SK-N-SH (cell line): Measurements from ENCODE around the gene ZBTB4. TPM values are rescaled to one million over a fixed set of nuclear protein-coding genes. Genes with fewer than 3 reads are reported as not detected.

Experiments used
- CTCF ChIA-PET: fragments of 300-600, 350-600 bp; formaldehyde crosslinking; extraction: SDS; loops from one replicate; lab custom pipeline; 2021; lab: Yijun Ruan, JAX
- POLR2A ChIA-PET: fragments of 350-600 bp; sonication (Branson Sonifier 250); formaldehyde crosslinking; extraction: SDS; loops from one replicate; lab custom pipeline; 2020; ENCODE audit warnings: antibody characterized with exemption, inconsistent platforms; lab: Yijun Ruan, JAX
- DNase-seq: peaks from one replicate; pipeline ENCODE4 v3.0.0; 2012
- H2AFZ ChIP-seq: fragments of 200-600 bp; sonication (generic); 2 replicates; pipeline ENCODE4 v1.8.1; 2016; ENCODE audit warnings: antibody characterized with exemption, mild to moderate bottlenecking, low read depth
- H3F3A ChIP-seq: fragments of 200-600 bp; sonication (generic); replicated peaks from 2 replicates; pipeline ENCODE3; 2016; ENCODE audit warnings: antibody characterized with exemption, mild to moderate bottlenecking; ENCODE audit not compliant: insufficient read depth
- H3K27ac ChIP-seq, 2 experiments: fragments of 200-500 bp in 1 of 2; fragments of 200-600 bp in 1 of 2; sonication (Bioruptor generic) in 1 of 2; sonication (generic), shearing (Covaris generic) in 1 of 2; 2 replicates each; pipeline versions ENCODE4 v1.5.1 to v1.6.1; 2014 to 2016; ENCODE audit warnings: low read depth in 2 of 2, inconsistent platforms in 1 of 2, low read length in 1 of 2, mild to moderate bottlenecking in 1 of 2, mixed read lengths in 1 of 2
- H3K27me3 ChIP-seq: fragments of 200-600 bp; sonication (generic), shearing (Covaris generic); 2 replicates; pipeline ENCODE4 v1.6.1; 2016; ENCODE audit warnings: mixed run types; ENCODE audit not compliant: insufficient read depth
- H3K36me3 ChIP-seq, 2 experiments: fragments of 200-500 bp in 1 of 2; fragments of 200-600 bp in 1 of 2; sonication (Bioruptor generic) in 1 of 2; sonication (generic) in 1 of 2; replicated peaks in 1 of 2; 2 replicates each; pipeline versions ENCODE3 to v1.5.1; 2014 to 2016; ENCODE audit warnings: low read length in 1 of 2, mild to moderate bottlenecking in 1 of 2; ENCODE audit not compliant: insufficient read depth in 2 of 2, control insufficient read depth in 1 of 2
- H3K4me1 ChIP-seq, 2 experiments: fragments of 200-500 bp in 1 of 2; fragments of 200-600 bp in 1 of 2; sonication (Bioruptor generic) in 1 of 2; sonication (generic), shearing (Covaris generic) in 1 of 2; 2 replicates each; pipeline versions ENCODE4 v1.5.1 to v1.6.1; 2014 to 2016; ENCODE audit warnings: low read depth in 1 of 2, low read length in 1 of 2, mixed run types in 1 of 2; ENCODE audit not compliant: insufficient read depth in 2 of 2, control insufficient read depth in 1 of 2
- H3K4me2 ChIP-seq: fragments of 200-600 bp; sonication (generic), shearing (Covaris generic); 2 replicates; pipeline ENCODE4 v1.6.1; 2017; ENCODE audit warnings: mixed run types
- H3K4me3 ChIP-seq, 2 experiments: fragments of 200-500 bp in 1 of 2; fragments of 200-600 bp in 1 of 2; sonication (Bioruptor generic) in 1 of 2; sonication (generic), shearing (Covaris generic) in 1 of 2; 2 replicates each; pipeline versions ENCODE4 v1.5.1 to v1.8.1; 2014 to 2016; ENCODE audit warnings: low read depth in 2 of 2, inconsistent platforms in 1 of 2, low read length in 1 of 2, mild to moderate bottlenecking in 1 of 2, mixed read lengths in 1 of 2, moderate library complexity in 1 of 2
- H3K79me2 ChIP-seq: fragments of 200-600 bp; sonication (generic); 2 replicates; pipeline ENCODE4 v1.8.1; 2017; ENCODE audit warnings: mild to moderate bottlenecking; ENCODE audit not compliant: insufficient read depth
- H3K9ac ChIP-seq: fragments of 200-600 bp; sonication (generic); 2 replicates; pipeline ENCODE4 v1.6.1; 2017; ENCODE audit warnings: mixed run types
- H3K9me2 ChIP-seq: fragments of 200-600 bp; sonication (generic); 2 replicates; pipeline ENCODE4 v1.6.1; 2017; ENCODE audit warnings: mixed run types
- H3K9me3 ChIP-seq: fragments of 200-600 bp; sonication (generic); 2 replicates; pipeline ENCODE4 v1.6.1; 2017; ENCODE audit warnings: mixed run types, mild to moderate bottlenecking, moderate library complexity
- H4K20me1 ChIP-seq: fragments of 200-600 bp; sonication (generic); 2 replicates; pipeline ENCODE4 v1.6.1; 2017; ENCODE audit warnings: mild to moderate bottlenecking, mixed run types; ENCODE audit not compliant: insufficient read depth
- CTCF ChIP-seq: fragments of 200-600 bp; sonication (generic); IDR thresholded peaks from 2 replicates; pipeline ENCODE4 v1.6.1; 2017; ENCODE audit warnings: antibody characterized with exemption, mild to moderate bottlenecking, moderate library complexity
- ELF1 ChIP-seq: IDR thresholded peaks from 2 replicates; pipeline ENCODE4 v1.4.0; 2012
- FOSL2 ChIP-seq: IDR thresholded peaks from 2 replicates; pipeline ENCODE4 v1.4.0; 2012; ENCODE audit warnings: low read depth, mild to moderate bottlenecking, moderate library complexity, borderline replicate concordance
- FOXJ3 ChIP-seq: sonication (generic); formaldehyde crosslinking; IDR thresholded peaks from 2 replicates; pipeline ENCODE4 v1.5.1; 2020; ENCODE audit warnings: mild to moderate bottlenecking, missing genetic modification reagents
- FOXM1 ChIP-seq: IDR thresholded peaks from 2 replicates; pipeline ENCODE4 v1.4.0; 2012; ENCODE audit warnings: low read depth, mild to moderate bottlenecking
- GABPA ChIP-seq: IDR thresholded peaks from 2 replicates; pipeline ENCODE4 v1.4.0; 2012; ENCODE audit warnings: low read depth, mild to moderate bottlenecking
- IRF3 ChIP-seq: fragments of 150-350 bp; IDR thresholded peaks from 2 replicates; pipeline ENCODE4 v1.6.1; 2016; ENCODE audit warnings: mild to moderate bottlenecking, low read depth, low read length
- JUND ChIP-seq: IDR thresholded peaks from 2 replicates; pipeline ENCODE4 v1.4.0; 2012
- MEF2A ChIP-seq: IDR thresholded peaks from 2 replicates; pipeline ENCODE4 v1.4.0; 2012; ENCODE audit warnings: low read depth, borderline replicate concordance
- MXI1 ChIP-seq: IDR thresholded peaks from 2 replicates; pipeline ENCODE4 v1.6.1; 2012; ENCODE audit warnings: mild to moderate bottlenecking, low read depth, low read length, improper control_type of control experiment
- POLR2AphosphoS5 ChIP-seq: IDR thresholded peaks from 2 replicates; pipeline ENCODE4 v1.6.1; 2012; ENCODE audit warnings: low read depth, low read length
- RFX5 ChIP-seq: IDR thresholded peaks from 2 replicates; pipeline ENCODE4 v1.6.1; 2012; ENCODE audit warnings: mild to moderate bottlenecking, improper control_type of control experiment, low read length
- RXRA ChIP-seq: IDR thresholded peaks from 2 replicates; pipeline ENCODE4 v1.4.0; 2012; ENCODE audit warnings: low read depth, mild to moderate bottlenecking, borderline replicate concordance
- SIN3A ChIP-seq: IDR thresholded peaks from 2 replicates; pipeline ENCODE4 v1.6.1; 2012; ENCODE audit warnings: low read depth, mild to moderate bottlenecking, low read length, moderate library complexity, borderline replicate concordance
- SMC3 ChIP-seq: IDR thresholded peaks from 2 replicates; pipeline ENCODE4 v1.6.1; 2012; ENCODE audit warnings: low read depth, low read length, improper control_type of control experiment
- TAF1 ChIP-seq: IDR thresholded peaks from 2 replicates; pipeline ENCODE4 v1.6.1; 2012; ENCODE audit warnings: low read depth, mild to moderate bottlenecking, low read length, moderate library complexity, borderline replicate concordance
- TCF12 ChIP-seq: IDR thresholded peaks from 2 replicates; pipeline ENCODE4 v1.4.0; 2012
- TEAD4 ChIP-seq: IDR thresholded peaks from 2 replicates; pipeline ENCODE4 v1.4.0; 2012; ENCODE audit warnings: mild to moderate bottlenecking, borderline replicate concordance; ENCODE audit not compliant: insufficient read depth
- YY1 ChIP-seq: IDR thresholded peaks from 2 replicates; pipeline ENCODE4 v1.4.0; 2012; ENCODE audit warnings: low read depth, mild to moderate bottlenecking
- ZBTB33 ChIP-seq: IDR thresholded peaks from 2 replicates; pipeline ENCODE4 v1.4.0; 2012; ENCODE audit warnings: low read depth, borderline replicate concordance
- WGBS: methylation state at CpG from one replicate; pipeline ENCODE4 v1.1.6; 2017; ENCODE audit warnings: low lambda C conversion rate; 5-methylcytosine and 5-hydroxymethylcytosine counted together
- polyA plus RNA-seq, 3 experiments: library from polyadenylated mRNA; depleted of rRNA; stranded (reverse); fragments of >200 nt; gene quantifications; 2 replicates each; pipeline ENCODE4 v1.2.3, GENCODE V29; 2012
- TF ChIP-seq, protein P1 (sequence below): IDR thresholded peaks from 2 replicates; pipeline ENCODE4; 2012
- TF ChIP-seq, protein P2 (sequence below): IDR thresholded peaks from 2 replicates; pipeline ENCODE4 v1.6.1; 2012; ENCODE audit warnings: mild to moderate bottlenecking, low read depth, low read length, moderate library complexity
- TF ChIP-seq, protein P3 (sequence below): IDR thresholded peaks from 2 replicates; pipeline ENCODE4 v1.4.0; 2012; ENCODE audit warnings: low read depth

Gene ZBTB4
- polyA plus RNA-seq, 1 of the 3 experiments (the other 2 are of a cell fraction): 12.8 TPM

DNA sequence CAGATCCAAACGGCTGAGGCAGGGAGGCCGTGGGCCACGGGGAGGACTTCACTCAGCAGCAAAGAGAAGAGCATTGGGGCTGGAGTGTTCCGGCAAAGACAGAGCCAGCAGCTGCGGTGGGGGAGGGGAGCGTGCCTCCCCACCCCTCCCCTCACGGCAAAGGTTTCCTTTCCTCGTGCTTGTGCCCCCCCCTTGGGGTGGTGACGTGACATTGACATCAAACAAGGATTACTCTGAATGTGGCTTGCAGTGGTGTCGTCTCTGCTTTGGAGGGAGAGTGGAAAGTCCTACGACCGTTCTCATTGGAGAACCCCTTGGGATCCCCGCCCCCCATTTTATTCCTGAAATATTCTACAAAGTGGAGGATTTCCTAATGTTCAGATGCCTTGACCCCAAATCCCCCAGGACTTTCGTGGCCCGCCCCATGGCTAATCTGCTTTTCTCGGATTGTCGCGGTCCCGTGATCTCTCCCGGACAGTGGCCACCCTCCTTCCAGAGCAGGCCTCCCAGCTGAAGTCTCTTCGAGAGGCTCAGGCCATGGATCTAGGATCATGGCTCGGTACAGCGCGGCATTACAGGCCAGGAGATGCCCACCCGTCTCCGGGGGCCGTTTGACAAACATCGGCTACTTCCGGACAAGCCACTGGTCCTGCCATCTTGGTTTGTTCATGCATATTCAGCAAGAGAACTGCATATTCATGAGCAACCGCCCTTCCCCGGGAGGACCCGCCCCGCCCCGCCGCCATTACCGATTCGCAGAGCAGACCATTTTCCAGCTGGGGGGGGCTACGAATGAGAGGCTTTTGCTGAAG, 4.0 kb upstream of the ZBTB4 start:
- Histone ChIP-seq H3K4me3 (peak overlapping the region; percentile 85 to 100), H3K36me3 (peaks cover 0 to 3% of the 10 kb centered on the region in 2 experiments), H3K4me1 (peaks cover 24 to 35% of the 10 kb centered on the region in 2 experiments), H3K79me2 (peaks cover 80% of the 10 kb centered on the region), H3K9ac (peak overlapping the region; percentile 100), H2AFZ (peak overlapping the region; percentile 92), H3K27ac (peak overlapping the region; percentile 99), H3K9me3 (no peaks in the 10 kb centered on the region), H3K9me2 (no peaks in the 10 kb centered on the region), H3K4me2 (peak overlapping the region; percentile 95), H3K27me3 (no peaks in the 10 kb centered on the region), H3F3A (peaks cover 11% of the 10 kb centered on the region), H4K20me1 (peaks cover 40% of the 10 kb centered on the region)
- ChIA-PET POLR2A (interaction anchor here (0.6 to 2.3 kb wide), 10 partner anchors 7 to 228 kb away, joined by 3 to 19 read pairs (median 4); partner anchors contain the start of genes FGF11, TP53 and WRAP53), CTCF (interaction anchor here (0.8 to 4.4 kb wide), 4 partner anchors 46 to 306 kb away, joined by 3 to 22 read pairs (median 6); partner anchors contain the start of gene TMEM95)
- DNase-seq: peak; percentile 88
- 3% methylated on average over 30 of the region's 38 CpGs for WGBS
- TF ChIP-seq MEF2A (no peak), JUND (no peak), POLR2AphosphoS5 (peak; percentile 38; the same call in 1 of the 2 replicates), FOSL2 (no peak), CTCF (no peak), MXI1 (peak; percentile 65; the same call in 1 of the 2 replicates), GABPA (no peak), TCF12 (no peak), SIN3A (no peak), TAF1 (peak; percentile 81; the same call in 1 of the 2 replicates), IRF3 (no peak), FOXM1 (no peak), ZBTB33 (no peak), YY1 (peak; percentile 85), RFX5 (no peak), TEAD4 (no peak), FOXJ3 (no peak), SMC3 (no peak), RXRA (no peak), ELF1 (peak; percentile 70)
- TF ChIP-seq, protein P1, sequence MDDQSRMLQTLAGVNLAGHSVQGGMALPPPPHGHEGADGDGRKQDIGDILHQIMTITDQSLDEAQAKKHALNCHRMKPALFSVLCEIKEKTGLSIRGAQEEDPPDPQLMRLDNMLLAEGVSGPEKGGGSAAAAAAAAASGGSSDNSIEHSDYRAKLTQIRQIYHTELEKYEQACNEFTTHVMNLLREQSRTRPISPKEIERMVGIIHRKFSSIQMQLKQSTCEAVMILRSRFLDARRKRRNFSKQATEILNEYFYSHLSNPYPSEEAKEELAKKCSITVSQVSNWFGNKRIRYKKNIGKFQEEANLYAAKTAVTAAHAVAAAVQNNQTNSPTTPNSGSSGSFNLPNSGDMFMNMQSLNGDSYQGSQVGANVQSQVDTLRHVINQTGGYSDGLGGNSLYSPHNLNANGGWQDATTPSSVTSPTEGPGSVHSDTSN: no peak
- TF ChIP-seq, protein P2, sequence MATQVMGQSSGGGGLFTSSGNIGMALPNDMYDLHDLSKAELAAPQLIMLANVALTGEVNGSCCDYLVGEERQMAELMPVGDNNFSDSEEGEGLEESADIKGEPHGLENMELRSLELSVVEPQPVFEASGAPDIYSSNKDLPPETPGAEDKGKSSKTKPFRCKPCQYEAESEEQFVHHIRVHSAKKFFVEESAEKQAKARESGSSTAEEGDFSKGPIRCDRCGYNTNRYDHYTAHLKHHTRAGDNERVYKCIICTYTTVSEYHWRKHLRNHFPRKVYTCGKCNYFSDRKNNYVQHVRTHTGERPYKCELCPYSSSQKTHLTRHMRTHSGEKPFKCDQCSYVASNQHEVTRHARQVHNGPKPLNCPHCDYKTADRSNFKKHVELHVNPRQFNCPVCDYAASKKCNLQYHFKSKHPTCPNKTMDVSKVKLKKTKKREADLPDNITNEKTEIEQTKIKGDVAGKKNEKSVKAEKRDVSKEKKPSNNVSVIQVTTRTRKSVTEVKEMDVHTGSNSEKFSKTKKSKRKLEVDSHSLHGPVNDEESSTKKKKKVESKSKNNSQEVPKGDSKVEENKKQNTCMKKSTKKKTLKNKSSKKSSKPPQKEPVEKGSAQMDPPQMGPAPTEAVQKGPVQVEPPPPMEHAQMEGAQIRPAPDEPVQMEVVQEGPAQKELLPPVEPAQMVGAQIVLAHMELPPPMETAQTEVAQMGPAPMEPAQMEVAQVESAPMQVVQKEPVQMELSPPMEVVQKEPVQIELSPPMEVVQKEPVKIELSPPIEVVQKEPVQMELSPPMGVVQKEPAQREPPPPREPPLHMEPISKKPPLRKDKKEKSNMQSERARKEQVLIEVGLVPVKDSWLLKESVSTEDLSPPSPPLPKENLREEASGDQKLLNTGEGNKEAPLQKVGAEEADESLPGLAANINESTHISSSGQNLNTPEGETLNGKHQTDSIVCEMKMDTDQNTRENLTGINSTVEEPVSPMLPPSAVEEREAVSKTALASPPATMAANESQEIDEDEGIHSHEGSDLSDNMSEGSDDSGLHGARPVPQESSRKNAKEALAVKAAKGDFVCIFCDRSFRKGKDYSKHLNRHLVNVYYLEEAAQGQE: no peak
- TF ChIP-seq, protein P3, sequence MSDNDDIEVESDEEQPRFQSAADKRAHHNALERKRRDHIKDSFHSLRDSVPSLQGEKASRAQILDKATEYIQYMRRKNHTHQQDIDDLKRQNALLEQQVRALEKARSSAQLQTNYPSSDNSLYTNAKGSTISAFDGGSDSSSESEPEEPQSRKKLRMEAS: peak; percentile 59; the same call in 1 of the 2 replicates
